B cell (primary cell): ENCODE data around the gene FOXN3. TPM values are rescaled to one million over a fixed set of nuclear protein-coding genes. Genes with fewer than 3 reads are reported as not detected.

Experiments used
- ATAC-seq: fragments of 200-7000 bp; cut with Tn5 transposase; one replicate; pipeline ENCODE4 v1.10.0; 2021; ENCODE audit warnings: low read depth, mild to moderate bottlenecking, moderate number of reproducible peaks, moderate library complexity
- CTCF ChIA-PET: fragments of 350-600 bp; sonication (Branson Sonifier 250); formaldehyde crosslinking; loops from one replicate; lab custom pipeline; 2021; ENCODE audit warnings: antibody characterized with exemption, inconsistent platforms; lab: Charles Lee
- POLR2A ChIA-PET: fragments of 350-600 bp; sonication (Branson Sonifier 250); formaldehyde crosslinking; loops from one replicate; lab custom pipeline; 2021; ENCODE audit warnings: antibody characterized with exemption; lab: Charles Lee
- DNase-seq: peaks from one replicate; pipeline ENCODE4 v3.0.0; 2013
- H2AFZ ChIP-seq: 2 replicates; pipeline ENCODE4 v1.6.1; 2012; ENCODE audit warnings: mild to moderate bottlenecking, low read depth, low read length; ENCODE audit not compliant: insufficient read depth, poor library complexity, severe bottlenecking
- H3K27ac ChIP-seq, 2 donors: 1 replicate in 1 of 2; 2 replicates in 1 of 2; pipeline ENCODE4 v1.5.1; 2012 to 2013; ENCODE audit warnings: low read length in 2 of 2, mild to moderate bottlenecking in 2 of 2, moderate library complexity in 1 of 2
- H3K27me3 ChIP-seq, 4 experiments: fragments of 200-600 bp in 1 of 4; sonication (generic) in 1 of 4; replicated peaks in 1 of 4; 1 replicate in 2 of 4; 2 replicates in 2 of 4; pipeline versions ENCODE4 v1.6.1 to v1.7.0; 2013 to 2016; ENCODE audit warnings: low read length in 3 of 4, mild to moderate bottlenecking in 2 of 4, mixed read lengths in 1 of 4, moderate library complexity in 1 of 4; ENCODE audit not compliant: insufficient read depth in 4 of 4, control insufficient read depth in 3 of 4; ENCODE audit errors: control extremely low read depth in 1 of 4
- H3K36me3 ChIP-seq, 2 experiments: replicated peaks in 1 of 2; 1 replicate in 1 of 2; 2 replicates in 1 of 2; pipeline versions ENCODE4 v1.6.1 to v1.7.1; 2013; ENCODE audit warnings: low read length in 1 of 2; ENCODE audit not compliant: insufficient read depth in 2 of 2, control insufficient read depth in 1 of 2; ENCODE audit errors: control extremely low read depth in 1 of 2, extremely low read depth in 1 of 2
- H3K4me1 ChIP-seq, 2 donors: fragments of 200-600 bp in 1 of 2; sonication (generic) in 1 of 2; 1 replicate in 1 of 2; 2 replicates in 1 of 2; pipeline versions ENCODE4 v1.5.1 to v1.6.1; 2013 to 2017; ENCODE audit warnings: low read length in 2 of 2; ENCODE audit not compliant: control insufficient read depth in 2 of 2, insufficient read depth in 2 of 2
- H3K4me2 ChIP-seq: replicated peaks from 2 replicates; pipeline ENCODE3; 2012; ENCODE audit warnings: mild to moderate bottlenecking, low read depth, low read length; ENCODE audit not compliant: poor library complexity, severe bottlenecking
- H3K4me3 ChIP-seq, 5 experiments: fragments of 200-600 bp in 1 of 5; sonication (generic) in 1 of 5; 1 replicate in 3 of 5; 2 replicates in 2 of 5; pipeline versions ENCODE4 v1.5.1 to v1.7.0; 2011 to 2016; ENCODE audit warnings: low read length in 4 of 5, mild to moderate bottlenecking in 4 of 5, low read depth in 2 of 5, control low read depth in 1 of 5, moderate library complexity in 1 of 5; ENCODE audit not compliant: insufficient read depth in 1 of 5; ENCODE audit errors: control extremely low read depth in 1 of 5, extremely low read depth in 1 of 5
- H3K79me2 ChIP-seq: fragments of 200-600 bp; sonication (generic); one replicate; pipeline ENCODE4 v1.6.0; 2016; ENCODE audit warnings: low read length; ENCODE audit not compliant: control insufficient read depth, insufficient read depth
- H3K9ac ChIP-seq: fragments of 200-600 bp; sonication (generic); 2 replicates; pipeline ENCODE4 v1.6.1; 2017; ENCODE audit warnings: mild to moderate bottlenecking, low read length, moderate library complexity
- H3K9me3 ChIP-seq, 3 donors: one replicate each; pipeline versions ENCODE4 v1.6.1 to v1.7.1; 2013; ENCODE audit warnings: low read length in 2 of 3; ENCODE audit not compliant: control insufficient read depth in 2 of 3, insufficient read depth in 1 of 3; ENCODE audit errors: control extremely low read depth in 1 of 3
- H4K20me1 ChIP-seq: 2 replicates; pipeline ENCODE4 v1.6.0; 2012; ENCODE audit warnings: mild to moderate bottlenecking, low read length; ENCODE audit not compliant: insufficient read depth, control insufficient read depth, poor library complexity, severe bottlenecking
- H3K27ac Mint-ChIP-seq: one replicate; pipeline ENCODE4 v1.8.0; 2021; ENCODE audit warnings: mixed read lengths
- H3K27me3 Mint-ChIP-seq: one replicate; pipeline ENCODE4 v1.8.0; 2021; ENCODE audit warnings: mixed read lengths
- H3K4me1 Mint-ChIP-seq: one replicate; pipeline ENCODE4 v1.8.0; 2021; ENCODE audit warnings: mixed read lengths
- H3K4me3 Mint-ChIP-seq: one replicate; pipeline ENCODE4 v1.8.0; 2021; ENCODE audit warnings: mixed read lengths
- H3K9me3 Mint-ChIP-seq: one replicate; pipeline ENCODE4 v1.8.0; 2022; ENCODE audit warnings: mixed read lengths; ENCODE audit not compliant: insufficient read depth
- CTCF ChIP-seq: fragments of 200-600 bp; IDR thresholded peaks from one replicate; pipeline ENCODE4 v1.8.0; 2022; ENCODE audit warnings: antibody characterized with exemption, mild to moderate bottlenecking
- EZH2 ChIP-seq: IDR thresholded peaks from 2 replicates; pipeline ENCODE4 v1.6.1; 2012; ENCODE audit warnings: borderline replicate concordance, low read depth, mild to moderate bottlenecking, moderate library complexity, low read length; ENCODE audit not compliant: insufficient read depth, poor library complexity, severe bottlenecking
- WGBS: methylation state at CpG from one replicate; pipeline ENCODE4 v1.1.5; 2013; ENCODE audit warnings: missing lambda C conversion rate; ENCODE audit not compliant: insufficient coverage; 5-methylcytosine and 5-hydroxymethylcytosine counted together
- intact Hi-C: fragments of 100-400 bp; cut with micrococcal nuclease; formaldehyde crosslinking; loops from one replicate; pipeline ENCODE4 v1.10.0; 2022
- polyA plus RNA-seq: library from polyadenylated mRNA; depleted of rRNA; stranded (reverse); fragments of >200 nt; gene quantifications from 2 replicates; pipeline ENCODE4 v1.2.3, GENCODE V29; 2012
- total RNA-seq, 2 donors: library from RNA; stranded (reverse); fragments of 120-200 nt in 1 of 2; gene quantifications; 1 replicate in 1 of 2; 2 replicates in 1 of 2; pipeline versions ENCODE4 v1.2.3 to v1.2.4, GENCODE V29; 2013 to 2022

FOXN3 gene
- total and polyA plus RNA-seq, 2 donors (not counting 1 experiment from before 2014, with no cell fraction given), result 80.6 to 98.2 TPM

GRCh38 chr14:89146274-89146673, 270.8 kb downstream of the FOXN3 start:
- H3K27ac ChIP-seq, result no peak overlapping the region
- H3K4me1 ChIP-seq, result no peaks in the 10 kb centered on the region
- peaks cover 0 to 5% (median under 1%) of the 10 kb centered on the region in 3 donors for H3K9me3 ChIP-seq
- no peaks in the 10 kb centered on the region for H3K36me3 ChIP-seq
- DNase-seq (no peak), ATAC-seq (no peak)
- no peaks in the 10 kb centered on the region for H3K27me3 ChIP-seq
- 94% methylated on average over 7 of the region's 7 CpGs for WGBS
- H3K4me3 Mint-ChIP-seq, result no peak overlapping the region
- H2AFZ ChIP-seq, result no peak overlapping the region
- TF ChIP-seq EZH2, result no peak
- no peak for TF ChIP-seq CTCF
- ChIA-PET CTCF (interaction anchor here (0.7 kb wide), 1 partner anchor 827 kb away, joined by 3 read pairs; no protein-coding TSS in a partner anchor), POLR2A (no interaction called here)
- H3K27ac Mint-ChIP-seq, result no peak overlapping the region
- no peaks in the 10 kb centered on the region for H3K79me2 ChIP-seq
- H3K4me1 Mint-ChIP-seq, result no peaks in the 10 kb centered on the region
- intact Hi-C loops, result no loop called here
- peaks cover 13% of the 10 kb centered on the region for H3K27me3 Mint-ChIP-seq
- H3K9me3 Mint-ChIP-seq, result no peaks in the 10 kb centered on the region
- H4K20me1 ChIP-seq, result no peaks in the 10 kb centered on the region
- no peak overlapping the region for H3K9ac ChIP-seq
- no peak overlapping the region for H3K4me2 ChIP-seq
- H3K4me3 ChIP-seq, result no peak overlapping the region

GRCh38 chr14:89144642-89145041, 272.4 kb downstream of the FOXN3 start:
- no peak overlapping the region for H3K9ac ChIP-seq
- no peaks in the 10 kb centered on the region for H3K9me3 Mint-ChIP-seq
- no peaks in the 10 kb centered on the region for H3K79me2 ChIP-seq
- TF ChIP-seq EZH2, result no peak
- no peak for TF ChIP-seq CTCF
- DNase-seq (no peak), ATAC-seq (no peak)
- no peak overlapping the region for H2AFZ ChIP-seq
- no peaks in the 10 kb centered on the region for H3K4me1 Mint-ChIP-seq
- no peak overlapping the region for H3K4me3 Mint-ChIP-seq
- no peak overlapping the region for H3K4me2 ChIP-seq
- no peaks in the 10 kb centered on the region for H3K27me3 ChIP-seq
- CTCF ChIA-PET, result no interaction called here
- 89% methylated on average over 5 of the region's 5 CpGs for WGBS
- H3K27ac ChIP-seq, result no peak overlapping the region
- no peak overlapping the region for H3K4me3 ChIP-seq
- H3K27ac Mint-ChIP-seq, result no peak overlapping the region
- no peaks in the 10 kb centered on the region for H3K9me3 ChIP-seq
- POLR2A ChIA-PET, result no interaction called here
- intact Hi-C loops, result no loop called here
- no peaks in the 10 kb centered on the region for H3K4me1 ChIP-seq
- peaks cover 13% of the 10 kb centered on the region for H3K27me3 Mint-ChIP-seq
- H3K36me3 ChIP-seq, result no peaks in the 10 kb centered on the region
- no peaks in the 10 kb centered on the region for H4K20me1 ChIP-seq
